ENCODE results near the gene GPR21. TPM values are rescaled to one million over a fixed set of nuclear protein-coding genes. Genes with fewer than 3 reads are reported as not detected.
A peak's percentile ranks its signal among the peaks of the same experiment; 100 is the strongest.

Gene GPR21
- total RNA-seq, 1 donor from 2014 or later, result 2.9 TPM

- no peak for DNase-seq (ENCODE audit: low spot score, unreplicated experiment)
- Mint-ChIP-seq H3K27ac (peak overlapping the region; percentile 82), H3K36me3 (ENCODE audit: insufficient read depth) (peaks cover 16% of the 10 kb centered on the region), H3K9me3 (ENCODE audit: low read depth) (no peaks in the 10 kb centered on the region), H3K4me3 (ENCODE audit: low read depth) (no peak overlapping the region), H3K27me3 (no peaks in the 10 kb centered on the region), H3K4me1 (ENCODE audit: low read depth) (no peaks in the 10 kb centered on the region)
- TF ChIP-seq CTCF (IDR thresholded peaks at IDR 0.05; ENCODE audit: unreplicated experiment), result no peak
Measured at GRCh38 chr9:123005964-123006363, 27.5 kb upstream of the GPR21 start.

GRCh38 chr9:123007269-123007668 is 26.2 kb upstream of the GPR21 start:
- H3K9me3 Mint-ChIP-seq (ENCODE audit: low read depth), result no peaks in the 10 kb centered on the region
- H3K4me1 Mint-ChIP-seq (ENCODE audit: low read depth), result no peaks in the 10 kb centered on the region
- peaks cover 23% of the 10 kb centered on the region for H3K36me3 Mint-ChIP-seq (ENCODE audit: insufficient read depth)
- H3K27me3 Mint-ChIP-seq, result no peaks in the 10 kb centered on the region
- no peak for DNase-seq (ENCODE audit: low spot score, unreplicated experiment)
- H3K4me3 Mint-ChIP-seq (ENCODE audit: low read depth), result no peak overlapping the region
- TF ChIP-seq CTCF (IDR thresholded peaks at IDR 0.05; ENCODE audit: unreplicated experiment), result no peak
- no peak overlapping the region for H3K27ac Mint-ChIP-seq

- Mint-ChIP-seq H3K4me1 (ENCODE audit: low read depth) (no peaks in the 10 kb centered on the region), H3K36me3 (ENCODE audit: insufficient read depth) (peaks cover 27% of the 10 kb centered on the region), H3K9me3 (ENCODE audit: low read depth) (no peaks in the 10 kb centered on the region), H3K27ac (no peak overlapping the region), H3K27me3 (no peaks in the 10 kb centered on the region), H3K4me3 (ENCODE audit: low read depth) (no peak overlapping the region)
- TF ChIP-seq CTCF (IDR thresholded peaks at IDR 0.05; ENCODE audit: unreplicated experiment), result no peak
- no peak for DNase-seq (ENCODE audit: low spot score, unreplicated experiment)
Measured at GRCh38 chr9:123008909-123009308, 24.6 kb upstream of the GPR21 start.

GRCh38 chr9:123011380-123011779 is 22.1 kb upstream of the GPR21 start:
- Mint-ChIP-seq H3K36me3 (ENCODE audit: insufficient read depth) (peaks cover 32% of the 10 kb centered on the region), H3K27me3 (no peaks in the 10 kb centered on the region), H3K27ac (no peak overlapping the region), H3K4me1 (ENCODE audit: low read depth) (no peaks in the 10 kb centered on the region), H3K4me3 (ENCODE audit: low read depth) (no peak overlapping the region), H3K9me3 (ENCODE audit: low read depth) (no peaks in the 10 kb centered on the region)
- no peak for DNase-seq (ENCODE audit: low spot score, unreplicated experiment)
- no peak for TF ChIP-seq CTCF (IDR thresholded peaks at IDR 0.05; ENCODE audit: unreplicated experiment)

- Mint-ChIP-seq H3K36me3 (ENCODE audit: insufficient read depth) (peaks cover 32% of the 10 kb centered on the region), H3K27me3 (no peaks in the 10 kb centered on the region), H3K9me3 (ENCODE audit: low read depth) (no peaks in the 10 kb centered on the region), H3K27ac (peak overlapping the region; percentile 31), H3K4me1 (ENCODE audit: low read depth) (no peaks in the 10 kb centered on the region), H3K4me3 (ENCODE audit: low read depth) (no peak overlapping the region)
- no peak for TF ChIP-seq CTCF (IDR thresholded peaks at IDR 0.05; ENCODE audit: unreplicated experiment)
- DNase-seq (ENCODE audit: low spot score, unreplicated experiment), result no peak
Measured at GRCh38 chr9:123011878-123012528, 21.5 kb upstream of the GPR21 start.

Data from progenitor cell of endocrine pancreas (in vitro differentiated cells).